HepG2 (cell line): ENCODE data around the gene RANBP3. TPM values are rescaled to one million over a fixed set of nuclear protein-coding genes. Genes with fewer than 3 reads are reported as not detected.

ENCODE experiments used
- BHLHE40 ChIP-seq: IDR thresholded peaks from 2 replicates; pipeline ENCODE4 v1.6.1; 2011; ENCODE audit warnings: low read length, improper control_type of control experiment
- CEBPB ChIP-seq: IDR thresholded peaks from 2 replicates; pipeline ENCODE4 v1.6.1; 2011; ENCODE audit warnings: low read depth, low read length, improper control_type of control experiment, borderline replicate concordance
- FOXM1 ChIP-seq: sonication (generic); formaldehyde crosslinking; IDR thresholded peaks from 2 replicates; pipeline ENCODE4 v1.5.0; 2020; ENCODE audit warnings: missing genetic modification reagents
- HOXA5 ChIP-seq: sonication (generic); formaldehyde crosslinking; IDR thresholded peaks from 2 replicates; pipeline ENCODE4 v1.4.0; 2020; ENCODE audit warnings: missing genetic modification reagents
- JUNB ChIP-seq: sonication (generic); formaldehyde crosslinking; IDR thresholded peaks from 2 replicates; pipeline ENCODE4 v1.8.0; 2022; ENCODE audit warnings: missing genetic modification reagents, mild to moderate bottlenecking, borderline replicate concordance
- MLLT10 ChIP-seq: sonication (generic); formaldehyde crosslinking; IDR thresholded peaks from 2 replicates; pipeline ENCODE4 v1.4.0; 2020; ENCODE audit warnings: missing genetic modification reagents
- NR2F2 ChIP-seq: IDR thresholded peaks from 2 replicates; pipeline ENCODE4 v1.6.1; 2012; ENCODE audit warnings: low read depth, inconsistent platforms, borderline replicate concordance
- PHF8 ChIP-seq: sonication (generic); formaldehyde crosslinking; IDR thresholded peaks from 2 replicates; pipeline ENCODE4 v1.5.0; 2020; ENCODE audit warnings: missing genetic modification reagents
- PPARG ChIP-seq: conservative IDR thresholded peaks from 2 replicates; pipeline ENCODE4 v1.6.1; 2016; ENCODE audit warnings: missing biosample characterization, missing genetic modification reagents
- RFXANK ChIP-seq: IDR thresholded peaks from 2 replicates; pipeline ENCODE4 v1.6.1; 2016
- SALL1 ChIP-seq: sonication (generic); formaldehyde crosslinking; IDR thresholded peaks from 2 replicates; pipeline ENCODE4 v1.8.0; 2022; ENCODE audit warnings: mild to moderate bottlenecking, missing genetic modification reagents
- SKI ChIP-seq: fragments of 450-650 bp; IDR thresholded peaks from one replicate; pipeline ENCODE4 v1.6.1; 2018; ENCODE audit warnings: mild to moderate bottlenecking; ENCODE audit not compliant: partially characterized antibody
- SOX5 ChIP-seq: IDR thresholded peaks from 2 replicates; pipeline ENCODE4 v1.6.1; 2016; ENCODE audit warnings: borderline replicate concordance
- SP140L ChIP-seq: sonication (generic); formaldehyde crosslinking; IDR thresholded peaks from 2 replicates; pipeline ENCODE4 v1.4.0; 2020; ENCODE audit warnings: missing genetic modification reagents, borderline replicate concordance
- WIZ ChIP-seq: sonication (generic); formaldehyde crosslinking; IDR thresholded peaks from 2 replicates; pipeline ENCODE4 v1.5.1; 2020; ENCODE audit warnings: mild to moderate bottlenecking, missing genetic modification reagents
- ZBTB20 ChIP-seq: sonication (generic); formaldehyde crosslinking; IDR thresholded peaks from 2 replicates; pipeline ENCODE4 v1.8.1; 2023; ENCODE audit warnings: missing genetic modification reagents, low read depth, mild to moderate bottlenecking, borderline replicate concordance
- ZBTB42 ChIP-seq: sonication (generic); formaldehyde crosslinking; IDR thresholded peaks from 2 replicates; pipeline ENCODE4 v1.5.0; 2020; ENCODE audit warnings: mild to moderate bottlenecking, missing genetic modification reagents
- ZNF136 ChIP-seq: sonication (generic); formaldehyde crosslinking; IDR thresholded peaks from 2 replicates; pipeline ENCODE4 v1.8.1; 2022; ENCODE audit warnings: low read depth, mild to moderate bottlenecking, moderate library complexity, missing genetic modification reagents
- ZNF232 ChIP-seq: sonication (generic); formaldehyde crosslinking; IDR thresholded peaks from 2 replicates; pipeline ENCODE4 v1.4.0; 2020; ENCODE audit warnings: missing genetic modification reagents, borderline replicate concordance
- ZNF335 ChIP-seq: sonication (generic); formaldehyde crosslinking; IDR thresholded peaks from 2 replicates; pipeline ENCODE4 v1.4.0; 2020; ENCODE audit warnings: missing genetic modification reagents
- ZNF501 ChIP-seq: sonication (generic); formaldehyde crosslinking; IDR thresholded peaks from 2 replicates; pipeline ENCODE4 v1.5.1; 2020; ENCODE audit warnings: mild to moderate bottlenecking, moderate library complexity, missing genetic modification reagents
- ZNF792 ChIP-seq: IDR thresholded peaks from 2 replicates; pipeline ENCODE4 v1.6.1; 2016
- ZSCAN9 ChIP-seq: IDR thresholded peaks from 2 replicates; pipeline ENCODE4 v1.6.1; 2016; ENCODE audit warnings: borderline replicate concordance
- polyA plus RNA-seq, 8 experiments: library from polyadenylated mRNA; depleted of rRNA in 3 of 8; stranded (reverse) in 7 of 8; unstranded in 1 of 8; fragments of >200 nt; fragmentation: Illumina TruSeq in 4 of 8; extraction: Trizol in 4 of 8; gene quantifications; 2 replicates each; pipeline versions ENCODE4 v1.2.1 to v1.2.3, GENCODE V29; 2011 to 2016; ENCODE audit warnings: low read depth in 4 of 8, missing spikeins in 1 of 8, mixed read lengths in 1 of 8; ENCODE audit not compliant: insufficient read depth in 1 of 8
- total RNA-seq, 5 experiments: library from RNA; depleted of rRNA; stranded (reverse); fragments of >200 nt; fragmentation: Illumina TruSeq; extraction: Trizol; gene quantifications; 2 replicates each; pipeline ENCODE4 v1.2.3, GENCODE V29; 2016; ENCODE audit warnings: low read depth in 1 of 5
- TF ChIP-seq, protein P1 (sequence below): sonication (generic); formaldehyde crosslinking; IDR thresholded peaks from 2 replicates; pipeline ENCODE4 v1.8.0; 2022; ENCODE audit warnings: mild to moderate bottlenecking, missing genetic modification reagents; ENCODE audit not compliant: insufficient replicate concordance
- TF ChIP-seq, protein P2 (sequence below), 2 experiments: sonication (generic) in 1 of 2; formaldehyde crosslinking in 1 of 2; IDR thresholded peaks; 2 replicates each; pipeline versions ENCODE4 v1.6.1 to v1.9.0; 2014 to 2022; ENCODE audit warnings: antibody characterized with exemption in 1 of 2, borderline replicate concordance in 1 of 2, inconsistent platforms in 1 of 2, low read depth in 1 of 2, missing genetic modification reagents in 1 of 2
- TF ChIP-seq, protein P3 (sequence below): sonication (generic); formaldehyde crosslinking; IDR thresholded peaks from 2 replicates; pipeline ENCODE4 v1.4.0; 2020; ENCODE audit warnings: missing genetic modification reagents

The RANBP3 gene
- total and polyA plus RNA-seq, 2 of the 13 experiments (the other 11 are each of a cell fraction or from before 2014, with no cell fraction given), result 39.5 to 149 TPM

DNA sequence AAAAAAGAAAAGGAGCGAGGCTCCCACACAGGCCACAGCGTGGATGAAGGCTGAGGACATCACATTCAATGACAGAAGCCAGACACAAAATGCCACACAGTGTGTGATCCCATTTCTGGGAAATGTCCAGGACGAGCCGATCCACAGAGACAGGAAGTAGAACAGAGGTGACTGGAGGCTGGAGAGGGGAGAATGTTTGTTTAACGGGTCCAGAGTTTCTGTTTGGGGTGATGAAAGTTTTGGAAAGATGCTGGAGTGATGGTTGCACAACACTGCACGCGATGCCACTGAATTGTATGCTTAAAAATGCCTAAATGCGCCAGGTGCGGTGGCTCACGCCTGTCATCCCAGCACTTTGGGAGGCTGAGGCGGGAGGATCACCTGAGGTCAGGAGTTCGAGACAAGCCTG is 107.0 kb downstream of the RANBP3 start (continued):
- TF ChIP-seq, protein P1, sequence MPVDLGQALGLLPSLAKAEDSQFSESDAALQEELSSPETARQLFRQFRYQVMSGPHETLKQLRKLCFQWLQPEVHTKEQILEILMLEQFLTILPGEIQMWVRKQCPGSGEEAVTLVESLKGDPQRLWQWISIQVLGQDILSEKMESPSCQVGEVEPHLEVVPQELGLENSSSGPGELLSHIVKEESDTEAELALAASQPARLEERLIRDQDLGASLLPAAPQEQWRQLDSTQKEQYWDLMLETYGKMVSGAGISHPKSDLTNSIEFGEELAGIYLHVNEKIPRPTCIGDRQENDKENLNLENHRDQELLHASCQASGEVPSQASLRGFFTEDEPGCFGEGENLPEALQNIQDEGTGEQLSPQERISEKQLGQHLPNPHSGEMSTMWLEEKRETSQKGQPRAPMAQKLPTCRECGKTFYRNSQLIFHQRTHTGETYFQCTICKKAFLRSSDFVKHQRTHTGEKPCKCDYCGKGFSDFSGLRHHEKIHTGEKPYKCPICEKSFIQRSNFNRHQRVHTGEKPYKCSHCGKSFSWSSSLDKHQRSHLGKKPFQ (CRISPR knock-in tag), result peak; percentile 88
- TF ChIP-seq RFXANK (peak; percentile 74; the same call in 1 of the 2 replicates), MLLT10 (no peak), ZNF136 (CRISPR knock-in tag) (no peak), PPARG (CRISPR knock-in tag) (peak; percentile 100), ZNF232 (CRISPR knock-in tag) (peak; percentile 51; the same call in 1 of the 2 replicates), PHF8 (0 out of 2 replicates have a peak, but pooled peaks have one; percentile 37), JUNB (CRISPR knock-in tag) (peak; percentile 60; the same call in 1 of the 2 replicates), SP140L (CRISPR knock-in tag) (0 out of 2 replicates have a peak, but pooled peaks have one; percentile 35), FOXM1 (CRISPR knock-in tag) (no peak), ZSCAN9 (CRISPR knock-in tag) (peak; percentile 90), NR2F2 (peak; percentile 61; the same call in 1 of the 2 replicates), ZNF792 (CRISPR knock-in tag) (peak; percentile 88), ZBTB20 (peak; percentile 92), BHLHE40 (peak; percentile 92), WIZ (CRISPR knock-in tag) (peak; percentile 70; the same call in 1 of the 2 replicates), CEBPB (peak; percentile 99), SKI (peak; percentile 87), SALL1 (CRISPR knock-in tag) (peak; percentile 97), ZNF501 (CRISPR knock-in tag) (peak; percentile 84), ZBTB42 (no peak), HOXA5 (CRISPR knock-in tag) (peak; percentile 89), SOX5 (CRISPR knock-in tag) (peak; percentile 97), ZNF335 (CRISPR knock-in tag) (peak; percentile 73; the same call in 1 of the 2 replicates)
- TF ChIP-seq, protein P2, sequence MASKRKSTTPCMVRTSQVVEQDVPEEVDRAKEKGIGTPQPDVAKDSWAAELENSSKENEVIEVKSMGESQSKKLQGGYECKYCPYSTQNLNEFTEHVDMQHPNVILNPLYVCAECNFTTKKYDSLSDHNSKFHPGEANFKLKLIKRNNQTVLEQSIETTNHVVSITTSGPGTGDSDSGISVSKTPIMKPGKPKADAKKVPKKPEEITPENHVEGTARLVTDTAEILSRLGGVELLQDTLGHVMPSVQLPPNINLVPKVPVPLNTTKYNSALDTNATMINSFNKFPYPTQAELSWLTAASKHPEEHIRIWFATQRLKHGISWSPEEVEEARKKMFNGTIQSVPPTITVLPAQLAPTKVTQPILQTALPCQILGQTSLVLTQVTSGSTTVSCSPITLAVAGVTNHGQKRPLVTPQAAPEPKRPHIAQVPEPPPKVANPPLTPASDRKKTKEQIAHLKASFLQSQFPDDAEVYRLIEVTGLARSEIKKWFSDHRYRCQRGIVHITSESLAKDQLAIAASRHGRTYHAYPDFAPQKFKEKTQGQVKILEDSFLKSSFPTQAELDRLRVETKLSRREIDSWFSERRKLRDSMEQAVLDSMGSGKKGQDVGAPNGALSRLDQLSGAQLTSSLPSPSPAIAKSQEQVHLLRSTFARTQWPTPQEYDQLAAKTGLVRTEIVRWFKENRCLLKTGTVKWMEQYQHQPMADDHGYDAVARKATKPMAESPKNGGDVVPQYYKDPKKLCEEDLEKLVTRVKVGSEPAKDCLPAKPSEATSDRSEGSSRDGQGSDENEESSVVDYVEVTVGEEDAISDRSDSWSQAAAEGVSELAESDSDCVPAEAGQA (IDR thresholded peaks at IDR 0.05; ENCODE audit: low read depth), result peak; percentile 64; the same call in 1 of the 2 replicates
- TF ChIP-seq, protein P2 (CRISPR knock-in tag; IDR thresholded peaks at IDR 0.05; ENCODE audit: borderline replicate concordance), result no peak
- TF ChIP-seq, protein P3, sequence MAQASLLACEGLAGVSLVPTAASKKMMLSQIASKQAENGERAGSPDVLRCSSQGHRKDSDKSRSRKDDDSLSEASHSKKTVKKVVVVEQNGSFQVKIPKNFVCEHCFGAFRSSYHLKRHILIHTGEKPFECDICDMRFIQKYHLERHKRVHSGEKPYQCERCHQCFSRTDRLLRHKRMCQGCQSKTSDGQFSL (CRISPR knock-in tag), result no peak
